Gastrocnemius medialis (tissue), 4 donors: ENCODE measurements around the gene NDST3.

Source experiments
- POLR2A ChIP-seq, 2 donors: fragments of 450-650 bp; IDR thresholded peaks; one replicate each; pipeline ENCODE4 v1.6.1; 2017; ENCODE audit warnings: antibody characterized with exemption in 2 of 2, mild to moderate bottlenecking in 2 of 2, moderate library complexity in 2 of 2
- TF ChIP-seq, protein P1 (sequence below), 5 experiments: fragments of 450-650 bp in 3 of 5; fragments of 200-600 bp in 2 of 5; sonication (generic) in 2 of 5; IDR thresholded peaks in 4 of 5; conservative IDR thresholded peaks in 1 of 5; 1 replicate in 4 of 5; 2 replicates in 1 of 5; pipeline ENCODE4 v1.5.1; 2016 to 2019; ENCODE audit warnings: antibody characterized with exemption in 5 of 5, mild to moderate bottlenecking in 3 of 5, moderate library complexity in 3 of 5

DNA sequence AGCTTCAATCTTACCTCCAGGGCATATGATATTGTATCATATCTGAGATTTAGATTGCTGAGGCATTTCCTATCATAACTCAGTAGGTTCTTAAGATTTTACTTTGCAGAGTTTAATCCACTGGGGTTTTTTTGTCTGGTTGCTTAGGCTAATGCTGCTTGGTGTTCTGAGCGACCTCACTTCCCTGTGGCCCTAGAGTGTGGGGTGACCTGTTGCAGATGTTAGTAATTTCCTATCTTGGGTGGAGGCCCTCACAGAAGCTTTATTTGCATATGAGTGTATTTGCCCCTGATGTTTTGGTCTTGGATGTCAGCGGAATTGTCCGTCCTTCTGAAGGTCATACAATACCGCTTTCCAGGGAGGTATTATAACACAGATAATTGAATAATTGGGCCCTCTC, 137.1 kb downstream of the NDST3 start:
- TF ChIP-seq POLR2A (IDR thresholded peaks at IDR 0.05): no peak
- TF ChIP-seq, protein P1, sequence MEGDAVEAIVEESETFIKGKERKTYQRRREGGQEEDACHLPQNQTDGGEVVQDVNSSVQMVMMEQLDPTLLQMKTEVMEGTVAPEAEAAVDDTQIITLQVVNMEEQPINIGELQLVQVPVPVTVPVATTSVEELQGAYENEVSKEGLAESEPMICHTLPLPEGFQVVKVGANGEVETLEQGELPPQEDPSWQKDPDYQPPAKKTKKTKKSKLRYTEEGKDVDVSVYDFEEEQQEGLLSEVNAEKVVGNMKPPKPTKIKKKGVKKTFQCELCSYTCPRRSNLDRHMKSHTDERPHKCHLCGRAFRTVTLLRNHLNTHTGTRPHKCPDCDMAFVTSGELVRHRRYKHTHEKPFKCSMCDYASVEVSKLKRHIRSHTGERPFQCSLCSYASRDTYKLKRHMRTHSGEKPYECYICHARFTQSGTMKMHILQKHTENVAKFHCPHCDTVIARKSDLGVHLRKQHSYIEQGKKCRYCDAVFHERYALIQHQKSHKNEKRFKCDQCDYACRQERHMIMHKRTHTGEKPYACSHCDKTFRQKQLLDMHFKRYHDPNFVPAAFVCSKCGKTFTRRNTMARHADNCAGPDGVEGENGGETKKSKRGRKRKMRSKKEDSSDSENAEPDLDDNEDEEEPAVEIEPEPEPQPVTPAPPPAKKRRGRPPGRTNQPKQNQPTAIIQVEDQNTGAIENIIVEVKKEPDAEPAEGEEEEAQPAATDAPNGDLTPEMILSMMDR (IDR thresholded peaks at IDR 0.05 in 4 of 5, conservative IDR thresholded peaks at IDR 0.05 in 1 of 5): no peak
